K562 (cell line): ENCODE data around the gene LPIN2. TPM values are rescaled to one million over a fixed set of nuclear protein-coding genes. Genes with fewer than 3 reads are reported as not detected.

Experiments
- ARID3A ChIP-seq: IDR thresholded peaks from 2 replicates; pipeline ENCODE4 v1.6.1; 2012; ENCODE audit warnings: low read depth, low read length, improper control_type of control experiment, borderline replicate concordance
- CEBPG ChIP-seq, 3 experiments: fragments of 200-800 bp in 1 of 3; sonication (Bioruptor generic) in 1 of 3; sonication (generic) in 1 of 3; formaldehyde crosslinking in 1 of 3; IDR thresholded peaks in 2 of 3; conservative IDR thresholded peaks in 1 of 3; 2 replicates each; pipeline versions ENCODE4 v1.6.1 to v1.8.0; 2016 to 2022; ENCODE audit warnings: missing compliant biosample characterization in 2 of 3, missing genetic modification characterization in 2 of 3, mild to moderate bottlenecking in 1 of 3, missing genetic modification reagents in 1 of 3
- CXXC5 ChIP-seq: fragments of 250-450 bp; sonication (Bioruptor Pico); IDR thresholded peaks from 2 replicates; pipeline ENCODE4 v1.8.0; 2022; ENCODE audit warnings: inconsistent platforms, mild to moderate bottlenecking, moderate library complexity
- MNT ChIP-seq, 2 experiments: fragments of 450-650 bp; conservative IDR thresholded peaks; 2 replicates each; pipeline ENCODE4 v1.6.1; 2017; ENCODE audit warnings: mild to moderate bottlenecking in 2 of 2, moderate library complexity in 2 of 2
- MYBL2 ChIP-seq, 2 experiments: fragments of 450-650 bp in 1 of 2; sonication (generic) in 1 of 2; formaldehyde crosslinking in 1 of 2; IDR thresholded peaks; 2 replicates each; pipeline versions ENCODE4 v1.6.1 to v1.8.1; 2017 to 2022; ENCODE audit warnings: borderline replicate concordance in 1 of 2, inconsistent platforms in 1 of 2, low read depth in 1 of 2, mild to moderate bottlenecking in 1 of 2, missing genetic modification reagents in 1 of 2, moderate library complexity in 1 of 2
- PTTG1 ChIP-seq: fragments of 450-650 bp; IDR thresholded peaks from 2 replicates; pipeline ENCODE4 v1.6.1; 2016; ENCODE audit warnings: low read depth, mild to moderate bottlenecking, missing genetic modification characterization, missing compliant biosample characterization
- RBM25 ChIP-seq: fragments of 200-400 bp; formaldehyde crosslinking; IDR thresholded peaks from 2 replicates; pipeline ENCODE4 v1.6.1; 2018; ENCODE audit warnings: low read length, low read depth, moderate library complexity; ENCODE audit not compliant: severe bottlenecking
- SIRT6 ChIP-seq: IDR thresholded peaks from one replicate; pipeline ENCODE4 v1.6.1; 2012; ENCODE audit warnings: low read depth, mild to moderate bottlenecking, control low read depth, inconsistent platforms, low read length, moderate library complexity
- U2AF1 ChIP-seq: fragments of 200-400 bp; formaldehyde crosslinking; optimal IDR thresholded peaks from 2 replicates; pipeline ENCODE3; 2017; ENCODE audit warnings: mild to moderate bottlenecking, low read depth, low read length, moderate library complexity
- ZKSCAN1 ChIP-seq: fragments of 150-350 bp; IDR thresholded peaks from 2 replicates; pipeline ENCODE4 v1.6.1; 2016; ENCODE audit warnings: low read depth, low read length
- ZNF140 ChIP-seq: fragments of 250-450 bp; sonication (Bioruptor Pico); IDR thresholded peaks from 2 replicates; pipeline ENCODE4 v1.8.0; 2021; ENCODE audit warnings: moderate library complexity, mild to moderate bottlenecking, inconsistent platforms
- ZNF24 ChIP-seq: fragments of 450-650 bp; IDR thresholded peaks from 2 replicates; pipeline ENCODE4 v1.6.1; 2016
- ZNF436 ChIP-seq: fragments of 250-450, 450-650 bp; sonication (Bioruptor Pico); formaldehyde crosslinking; IDR thresholded peaks from 2 replicates; pipeline ENCODE4 v1.7.0; 2020; ENCODE audit warnings: mild to moderate bottlenecking
- ZNF445 ChIP-seq: fragments of 250-450 bp; sonication (Bioruptor Pico); IDR thresholded peaks from 2 replicates; pipeline ENCODE4 v1.4.0; 2020; ENCODE audit warnings: low read depth, mild to moderate bottlenecking, moderate library complexity
- polyA plus RNA-seq, 8 experiments: library from polyadenylated mRNA; depleted of rRNA in 4 of 8; stranded (reverse) in 5 of 8; unstranded in 3 of 8; fragments of >200 nt; fragmentation: Nextera tagmentation in 2 of 8; fragmentation: Illumina TruSeq in 1 of 8; extraction: Ambion mirVana in 2 of 8; extraction: Trizol in 1 of 8; gene quantifications; 2 replicates each; pipeline versions ENCODE4 v1.2.1 to v1.2.3, GENCODE V29; 2011 to 2014; ENCODE audit warnings: inconsistent platforms in 1 of 8, missing spikeins in 1 of 8
- total RNA-seq, 7 experiments: library from RNA; depleted of rRNA in 6 of 7; stranded (reverse); fragments of >200 nt in 6 of 7; fragmentation: Illumina TruSeq in 2 of 7; extraction: Trizol in 2 of 7; gene quantifications; 2 replicates each; pipeline versions ENCODE4 v1.2.1 to v1.2.3, GENCODE V29; 2011 to 2021; ENCODE audit warnings: low replicate concordance in 1 of 7
- TF ChIP-seq, protein P1 (sequence below): fragments of 450-650 bp; formaldehyde crosslinking; conservative IDR thresholded peaks from 2 replicates; pipeline ENCODE4 v1.4.0; 2022; ENCODE audit warnings: mild to moderate bottlenecking, missing genetic modification characterization

The LPIN2 gene
- total and polyA plus RNA-seq, 9 of the 15 experiments (the other 6 are each of a cell fraction or from before 2014, with no cell fraction given) = 5.2 to 34.8 (median 24.6) TPM

DNA sequence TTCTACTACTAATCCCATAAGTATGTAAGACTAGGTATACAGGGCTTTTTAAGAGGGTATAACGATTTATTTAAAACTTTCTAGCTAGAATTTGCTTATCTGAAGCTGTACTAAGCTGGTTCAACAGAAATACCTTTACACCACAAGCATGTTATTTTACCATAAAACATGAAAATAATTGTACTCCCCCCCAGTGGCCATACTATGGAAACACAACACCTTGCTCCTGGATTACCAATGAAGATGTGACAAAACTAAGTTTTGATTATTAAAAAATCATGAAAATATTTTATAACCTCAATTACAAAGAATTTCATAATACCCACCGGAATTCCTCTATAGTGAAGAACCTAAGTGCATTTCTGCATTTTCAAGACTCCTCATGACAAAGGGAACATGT lies 27.3 kb downstream of the LPIN2 start (continued):
- TF ChIP-seq ARID3A (0 out of 2 replicates have a peak, but pooled peaks have one; percentile 38), ZNF445 (CRISPR knock-in tag) (no peak), ZKSCAN1 (no peak), MNT (conservative IDR thresholded peaks at IDR 0.05) (0 out of 4 replicates have a peak, but pooled peaks of 1 of the 2 experiments have one; percentile 11), ZNF140 (no peak), ZNF436 (CRISPR knock-in tag) (0 out of 2 replicates have a peak, but pooled peaks have one; percentile 21), U2AF1 (no peak), RBM25 (peak; percentile 68), ZNF24 (no peak), PTTG1 (tag) (no peak), CEBPG (CRISPR knock-in tag; IDR thresholded peaks at IDR 0.05) (no peak), CEBPG (tag; conservative IDR thresholded peaks at IDR 0.05 in 1 of 2, IDR thresholded peaks at IDR 0.05 in 1 of 2) (0 out of 4 replicates have a peak, but pooled peaks of 1 of the 2 experiments have one; percentile 10), MYBL2 (IDR thresholded peaks at IDR 0.05; ENCODE audit: low read depth) (no peak), MYBL2 (CRISPR knock-in tag; IDR thresholded peaks at IDR 0.05; ENCODE audit: borderline replicate concordance) (no peak), CXXC5 (CRISPR knock-in tag) (0 out of 2 replicates have a peak, but pooled peaks have one; percentile 8), SIRT6 (no peak)
- TF ChIP-seq, protein P1, sequence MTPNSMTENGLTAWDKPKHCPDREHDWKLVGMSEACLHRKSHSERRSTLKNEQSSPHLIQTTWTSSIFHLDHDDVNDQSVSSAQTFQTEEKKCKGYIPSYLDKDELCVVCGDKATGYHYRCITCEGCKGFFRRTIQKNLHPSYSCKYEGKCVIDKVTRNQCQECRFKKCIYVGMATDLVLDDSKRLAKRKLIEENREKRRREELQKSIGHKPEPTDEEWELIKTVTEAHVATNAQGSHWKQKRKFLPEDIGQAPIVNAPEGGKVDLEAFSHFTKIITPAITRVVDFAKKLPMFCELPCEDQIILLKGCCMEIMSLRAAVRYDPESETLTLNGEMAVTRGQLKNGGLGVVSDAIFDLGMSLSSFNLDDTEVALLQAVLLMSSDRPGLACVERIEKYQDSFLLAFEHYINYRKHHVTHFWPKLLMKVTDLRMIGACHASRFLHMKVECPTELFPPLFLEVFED (CRISPR knock-in tag) = no peak
